NT2/D1 (cell line): ENCODE results near the gene VPS35.

Experiments
- DNase-seq: peaks from one replicate; pipeline ENCODE4 v3.0.0-alpha.2; 2011; ENCODE audit warnings: low read depth, low spot score
- H3K27me3 ChIP-seq: 2 replicates; pipeline ENCODE4 v1.6.0; 2011; ENCODE audit warnings: mild to moderate bottlenecking; ENCODE audit not compliant: insufficient read length, insufficient read depth
- H3K36me3 ChIP-seq: 2 replicates; pipeline ENCODE4 v1.6.1; 2011; ENCODE audit warnings: mild to moderate bottlenecking, low read length, mixed read lengths; ENCODE audit not compliant: insufficient read depth, insufficient read length
- H3K4me1 ChIP-seq: 2 replicates; pipeline ENCODE4 v1.5.1; 2011; ENCODE audit not compliant: insufficient read depth, insufficient read length
- H3K4me3 ChIP-seq: 2 replicates; pipeline ENCODE4 v1.5.1; 2011; ENCODE audit warnings: low read depth; ENCODE audit not compliant: insufficient read length
- H3K9ac ChIP-seq: 2 replicates; pipeline ENCODE4 v1.6.0; 2011; ENCODE audit warnings: low read depth; ENCODE audit not compliant: insufficient read length
- H3K9me3 ChIP-seq: 2 replicates; pipeline ENCODE4 v1.5.1; 2011; ENCODE audit warnings: mild to moderate bottlenecking, low read length; ENCODE audit not compliant: insufficient read depth
- SUZ12 ChIP-seq: IDR thresholded peaks from 2 replicates; pipeline ENCODE4 v1.6.1; 2011; ENCODE audit not compliant: insufficient read length, insufficient read depth; ENCODE audit errors: extremely low read depth
- YY1 ChIP-seq: IDR thresholded peaks from 2 replicates; pipeline ENCODE4 v1.6.1; 2011; ENCODE audit not compliant: insufficient read length, insufficient read depth
- ZNF274 ChIP-seq: IDR thresholded peaks from 2 replicates; pipeline ENCODE4 v1.6.1; 2011; ENCODE audit warnings: mild to moderate bottlenecking, low read depth, low read length

VPS35 gene

DNA sequence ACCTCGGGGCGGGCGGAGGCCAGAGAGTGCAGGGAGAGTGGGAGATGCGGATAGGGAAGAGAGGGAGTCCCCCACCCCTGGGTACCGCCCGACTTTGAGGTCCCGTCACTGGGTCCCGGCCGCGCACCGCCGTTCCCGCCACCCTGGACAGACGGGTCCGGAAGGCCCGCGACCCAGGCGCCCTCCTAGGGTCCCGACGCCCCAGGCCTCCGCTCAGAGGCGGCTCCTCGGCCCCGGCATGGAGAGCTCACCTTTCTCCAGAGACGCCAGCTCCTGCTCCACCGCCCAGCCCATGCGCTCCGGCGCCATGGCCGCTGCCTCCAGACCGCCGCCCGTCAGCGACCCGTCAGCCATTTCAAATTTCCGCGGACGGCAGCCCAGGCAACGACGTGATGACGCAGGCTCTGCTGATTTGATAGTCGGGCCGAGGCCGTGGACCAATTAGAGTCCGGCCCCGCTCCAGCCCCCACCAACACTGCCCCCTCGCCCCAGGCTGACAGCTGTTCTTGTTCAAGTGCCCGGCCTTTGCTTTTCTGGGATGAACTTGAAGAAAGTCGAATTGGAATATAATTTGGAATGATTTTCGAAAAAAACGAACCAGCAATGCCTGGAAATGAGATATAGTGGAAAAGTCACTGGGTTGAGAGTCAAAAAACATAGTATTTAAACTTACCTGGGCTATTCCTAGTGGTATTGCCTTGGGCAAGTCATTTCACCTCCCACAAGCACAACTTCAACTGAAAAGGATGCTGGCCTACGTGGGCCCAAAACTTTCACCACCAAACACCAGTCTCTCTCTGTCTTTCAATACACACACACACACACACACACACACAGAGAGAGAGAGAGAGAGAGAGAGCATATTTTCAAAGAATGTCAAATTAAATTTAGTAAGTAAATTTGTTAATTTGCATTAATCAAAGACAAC lies 67.7 kb downstream of the VPS35 start, which contains the start of gene SHCBP1:
SHCBP1 (minus strand) TSS at position 374 of the 928 bp plus-strand sequence; CDS start at position 354, 20 bp downstream.
- Histone ChIP-seq H3K4me1 (peaks cover 3% of the 10 kb centered on the region), H3K4me3 (peak within 1 kb of the TSS; percentile 91), H3K27me3 (no peaks in the 10 kb centered on the region), H3K9ac (peak within 1 kb of the TSS; percentile 95), H3K36me3 (peaks cover 31% of the 10 kb centered on the region), H3K9me3 (no peaks in the 10 kb centered on the region)
- peak; percentile 89 for DNase-seq
- TF ChIP-seq YY1 (peak; percentile 50), ZNF274 (no peak)

DNA sequence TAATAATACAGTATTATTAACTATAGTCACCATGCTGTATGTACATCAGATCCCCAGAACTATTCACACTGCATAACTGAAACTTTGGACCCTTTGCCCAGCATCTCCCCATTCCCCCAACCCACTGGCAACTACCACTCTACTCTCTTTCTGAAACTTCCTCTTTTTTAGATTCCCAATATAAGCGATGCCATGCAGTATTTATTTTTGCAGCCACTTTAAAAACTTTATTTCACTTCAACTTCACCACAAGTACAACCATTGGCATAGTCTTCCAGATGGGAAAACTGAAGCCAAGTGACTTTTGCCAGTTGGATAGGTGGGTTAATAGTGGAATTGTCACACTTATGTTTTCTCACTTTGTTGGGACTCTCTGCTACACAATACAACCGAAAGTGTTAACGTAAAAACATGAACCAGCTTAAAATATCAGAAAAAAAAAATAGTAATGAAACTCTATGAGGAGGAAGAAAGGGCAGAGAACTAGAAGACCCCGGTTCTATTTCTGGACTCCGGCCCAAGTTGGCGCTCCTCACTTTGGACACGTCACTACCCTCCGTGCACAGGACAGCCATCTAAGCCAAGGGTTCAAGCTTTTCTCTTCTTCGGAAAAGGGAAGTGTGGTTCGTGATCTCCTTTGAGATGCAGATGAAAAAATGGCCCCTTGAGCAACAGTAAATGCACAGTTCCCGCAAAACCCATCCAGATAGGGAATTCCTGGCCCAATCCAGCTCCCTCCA lies 68.5 kb downstream of the VPS35 start:
- Histone ChIP-seq H3K4me1 (peaks cover 3% of the 10 kb centered on the region), H3K9ac (peak overlapping the region; percentile 95), H3K9me3 (no peaks in the 10 kb centered on the region), H3K27me3 (no peaks in the 10 kb centered on the region), H3K36me3 (peaks cover 39% of the 10 kb centered on the region), H3K4me3 (peak overlapping the region; percentile 91)
- DNase-seq = peak; percentile 9
- TF ChIP-seq SUZ12 (no peak), ZNF274 (no peak), YY1 (no peak)

DNA sequence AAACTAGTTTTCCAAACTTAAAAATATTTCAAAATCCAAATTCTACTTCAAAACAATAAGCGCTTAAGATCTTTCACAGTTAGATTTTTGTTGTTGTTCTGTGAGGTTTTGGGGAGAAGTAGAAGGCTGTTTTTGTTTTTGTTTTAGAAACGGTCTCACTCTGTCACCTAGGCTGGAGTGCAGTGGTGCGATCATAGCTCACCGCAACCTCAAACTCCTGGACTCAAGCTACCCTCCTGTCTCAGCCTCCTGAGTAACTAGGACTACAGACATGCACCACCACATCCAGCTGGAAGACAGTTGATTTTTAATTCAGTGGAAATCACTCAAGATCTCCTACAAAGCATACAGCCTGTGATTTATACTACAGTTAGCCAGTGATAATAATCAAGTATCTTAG lies 70.5 kb downstream of the VPS35 start:
- peaks cover 3% of the 10 kb centered on the region for H3K4me1 ChIP-seq
- no peak overlapping the region for H3K9ac ChIP-seq
- H3K27me3 ChIP-seq = no peaks in the 10 kb centered on the region
- no peak for DNase-seq
- TF ChIP-seq YY1 (no peak), ZNF274 (no peak), SUZ12 (no peak)
- no peaks in the 10 kb centered on the region for H3K9me3 ChIP-seq
- no peak overlapping the region for H3K4me3 ChIP-seq
- H3K36me3 ChIP-seq = peaks cover 58% of the 10 kb centered on the region

DNA sequence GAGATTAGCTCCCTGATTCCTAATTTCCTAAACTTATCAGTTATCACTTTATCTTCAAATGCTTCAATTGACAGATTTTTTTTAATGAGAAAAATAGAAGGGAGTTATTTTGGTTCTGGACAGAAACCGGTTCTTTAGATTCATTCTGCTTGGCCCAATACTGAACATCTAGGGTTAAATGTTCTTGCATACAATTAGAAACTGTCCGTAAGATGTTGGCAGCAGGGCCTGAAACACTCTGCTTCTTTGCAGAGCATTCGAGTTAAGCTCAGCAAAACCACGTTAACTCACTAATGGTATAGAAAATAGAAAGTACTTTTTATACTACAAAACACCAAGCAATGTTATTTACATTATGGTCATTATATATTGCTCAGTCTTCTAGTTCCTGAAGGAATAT lies 75.0 kb downstream of the VPS35 start:
- no peaks in the 10 kb centered on the region for H3K27me3 ChIP-seq
- H3K9me3 ChIP-seq = no peaks in the 10 kb centered on the region
- H3K36me3 ChIP-seq = peaks cover 92% of the 10 kb centered on the region
- no peak overlapping the region for H3K9ac ChIP-seq
- DNase-seq = no peak
- no peak overlapping the region for H3K4me3 ChIP-seq
- no peak for TF ChIP-seq SUZ12
- no peak for TF ChIP-seq ZNF274
- no peak for TF ChIP-seq YY1
- H3K4me1 ChIP-seq = no peaks in the 10 kb centered on the region

DNA sequence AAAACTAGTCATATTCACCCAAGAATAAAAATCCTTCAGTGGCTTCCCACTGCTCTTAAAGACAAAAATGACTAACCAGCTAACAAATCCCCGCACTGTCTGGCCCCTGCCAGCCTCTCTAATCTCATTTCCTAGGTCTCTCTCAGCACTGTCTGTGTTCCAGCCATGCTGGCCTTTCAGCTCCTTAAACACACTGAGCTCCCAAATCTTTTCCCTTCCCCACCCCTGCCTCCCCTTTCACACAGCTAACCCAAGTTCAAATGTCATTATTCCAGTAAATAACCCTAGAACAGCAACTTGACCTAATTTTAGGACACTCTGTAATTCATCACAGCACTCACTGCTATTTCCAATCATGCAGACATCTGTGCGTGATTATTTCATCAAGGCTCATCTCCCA lies 75.6 kb downstream of the VPS35 start:
- TF ChIP-seq ZNF274 = no peak
- no peak for TF ChIP-seq YY1
- Histone ChIP-seq H3K9me3 (no peaks in the 10 kb centered on the region), H3K9ac (no peak overlapping the region), H3K4me3 (no peak overlapping the region), H3K27me3 (no peaks in the 10 kb centered on the region), H3K36me3 (peaks cover 90% of the 10 kb centered on the region), H3K4me1 (no peaks in the 10 kb centered on the region)
- no peak for DNase-seq

DNA sequence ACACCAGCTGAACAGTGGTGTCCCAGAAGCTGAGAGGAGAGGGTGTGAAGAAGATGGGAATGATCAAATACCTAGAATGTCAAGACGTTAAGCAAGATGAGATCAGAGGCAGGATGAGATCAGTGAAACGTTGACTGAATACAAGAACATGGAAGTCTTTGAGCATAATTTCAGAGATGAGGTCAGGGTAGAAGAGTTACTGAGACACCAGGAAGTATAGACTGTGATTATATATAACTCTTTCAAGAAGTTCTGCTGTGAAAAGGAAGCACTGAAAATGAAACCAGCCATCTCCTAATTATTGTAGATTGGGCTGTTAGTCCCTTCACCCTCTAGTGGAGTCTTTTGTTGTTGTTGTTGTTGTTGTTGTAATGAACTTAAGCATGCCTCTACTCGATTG lies 76.9 kb downstream of the VPS35 start:
- Histone ChIP-seq H3K27me3 (no peaks in the 10 kb centered on the region), H3K4me1 (no peaks in the 10 kb centered on the region), H3K9ac (no peak overlapping the region), H3K9me3 (no peaks in the 10 kb centered on the region), H3K36me3 (peaks cover 90% of the 10 kb centered on the region), H3K4me3 (no peak overlapping the region)
- TF ChIP-seq YY1 = no peak
- no peak for TF ChIP-seq ZNF274
- TF ChIP-seq SUZ12 = no peak
- no peak for DNase-seq

DNA sequence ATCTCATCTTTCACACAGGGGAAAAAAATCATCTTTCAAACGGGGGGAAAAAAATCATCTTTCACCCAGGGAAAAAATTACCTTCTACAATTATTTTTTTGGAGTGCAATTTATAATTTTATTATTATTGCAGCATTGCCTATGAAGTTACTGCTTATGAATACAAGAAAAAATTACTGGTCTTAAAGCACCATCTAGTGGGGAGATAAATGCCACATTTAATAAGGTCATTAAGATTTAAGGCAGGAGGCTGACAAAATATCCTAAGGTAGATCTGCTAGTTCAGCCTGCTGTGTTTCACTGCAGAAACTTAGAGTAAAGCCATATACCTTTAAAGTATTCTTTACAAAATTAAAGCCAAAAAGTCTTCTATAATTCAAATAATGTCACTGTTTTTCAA lies 81.4 kb downstream of the VPS35 start:
- TF ChIP-seq ZNF274 (no peak), YY1 (no peak), SUZ12 (no peak)
- no peak overlapping the region for H3K9ac ChIP-seq
- DNase-seq = no peak
- H3K4me3 ChIP-seq = no peak overlapping the region
- no peaks in the 10 kb centered on the region for H3K4me1 ChIP-seq
- no peaks in the 10 kb centered on the region for H3K27me3 ChIP-seq
- H3K36me3 ChIP-seq = peaks cover 81% of the 10 kb centered on the region
- H3K9me3 ChIP-seq = no peaks in the 10 kb centered on the region
